B cell (primary cell): ENCODE results near the gene DPYD. TPM values are rescaled to one million over a fixed set of nuclear protein-coding genes. Genes with fewer than 3 reads are reported as not detected.

Experiments
- ATAC-seq: fragments of 200-7000 bp; cut with Tn5 transposase; one replicate; pipeline ENCODE4 v1.10.0; 2021; ENCODE audit warnings: low read depth, mild to moderate bottlenecking, moderate number of reproducible peaks, moderate library complexity
- CTCF ChIA-PET: fragments of 350-600 bp; sonication (Branson Sonifier 250); formaldehyde crosslinking; loops from one replicate; lab custom pipeline; 2021; ENCODE audit warnings: antibody characterized with exemption, inconsistent platforms; lab: Charles Lee
- POLR2A ChIA-PET: fragments of 350-600 bp; sonication (Branson Sonifier 250); formaldehyde crosslinking; loops from one replicate; lab custom pipeline; 2021; ENCODE audit warnings: antibody characterized with exemption; lab: Charles Lee
- DNase-seq: peaks from one replicate; pipeline ENCODE4 v3.0.0; 2013
- H2AFZ ChIP-seq: 2 replicates; pipeline ENCODE4 v1.6.1; 2012; ENCODE audit warnings: mild to moderate bottlenecking, low read depth, low read length; ENCODE audit not compliant: insufficient read depth, poor library complexity, severe bottlenecking
- H3K27ac ChIP-seq, 2 donors: 1 replicate in 1 of 2; 2 replicates in 1 of 2; pipeline ENCODE4 v1.5.1; 2012 to 2013; ENCODE audit warnings: low read length in 2 of 2, mild to moderate bottlenecking in 2 of 2, moderate library complexity in 1 of 2
- H3K27me3 ChIP-seq, 4 experiments: fragments of 200-600 bp in 1 of 4; sonication (generic) in 1 of 4; replicated peaks in 1 of 4; 1 replicate in 2 of 4; 2 replicates in 2 of 4; pipeline versions ENCODE4 v1.6.1 to v1.7.0; 2013 to 2016; ENCODE audit warnings: low read length in 3 of 4, mild to moderate bottlenecking in 2 of 4, mixed read lengths in 1 of 4, moderate library complexity in 1 of 4; ENCODE audit not compliant: insufficient read depth in 4 of 4, control insufficient read depth in 3 of 4; ENCODE audit errors: control extremely low read depth in 1 of 4
- H3K36me3 ChIP-seq, 2 experiments: replicated peaks in 1 of 2; 1 replicate in 1 of 2; 2 replicates in 1 of 2; pipeline versions ENCODE4 v1.6.1 to v1.7.1; 2013; ENCODE audit warnings: low read length in 1 of 2; ENCODE audit not compliant: insufficient read depth in 2 of 2, control insufficient read depth in 1 of 2; ENCODE audit errors: control extremely low read depth in 1 of 2, extremely low read depth in 1 of 2
- H3K4me1 ChIP-seq, 2 donors: fragments of 200-600 bp in 1 of 2; sonication (generic) in 1 of 2; 1 replicate in 1 of 2; 2 replicates in 1 of 2; pipeline versions ENCODE4 v1.5.1 to v1.6.1; 2013 to 2017; ENCODE audit warnings: low read length in 2 of 2; ENCODE audit not compliant: control insufficient read depth in 2 of 2, insufficient read depth in 2 of 2
- H3K4me2 ChIP-seq: replicated peaks from 2 replicates; pipeline ENCODE3; 2012; ENCODE audit warnings: mild to moderate bottlenecking, low read depth, low read length; ENCODE audit not compliant: poor library complexity, severe bottlenecking
- H3K4me3 ChIP-seq, 5 experiments: fragments of 200-600 bp in 1 of 5; sonication (generic) in 1 of 5; 1 replicate in 3 of 5; 2 replicates in 2 of 5; pipeline versions ENCODE4 v1.5.1 to v1.7.0; 2011 to 2016; ENCODE audit warnings: low read length in 4 of 5, mild to moderate bottlenecking in 4 of 5, low read depth in 2 of 5, control low read depth in 1 of 5, moderate library complexity in 1 of 5; ENCODE audit not compliant: insufficient read depth in 1 of 5; ENCODE audit errors: control extremely low read depth in 1 of 5, extremely low read depth in 1 of 5
- H3K79me2 ChIP-seq: fragments of 200-600 bp; sonication (generic); one replicate; pipeline ENCODE4 v1.6.0; 2016; ENCODE audit warnings: low read length; ENCODE audit not compliant: control insufficient read depth, insufficient read depth
- H3K9ac ChIP-seq: fragments of 200-600 bp; sonication (generic); 2 replicates; pipeline ENCODE4 v1.6.1; 2017; ENCODE audit warnings: mild to moderate bottlenecking, low read length, moderate library complexity
- H3K9me3 ChIP-seq, 3 donors: one replicate each; pipeline versions ENCODE4 v1.6.1 to v1.7.1; 2013; ENCODE audit warnings: low read length in 2 of 3; ENCODE audit not compliant: control insufficient read depth in 2 of 3, insufficient read depth in 1 of 3; ENCODE audit errors: control extremely low read depth in 1 of 3
- H4K20me1 ChIP-seq: 2 replicates; pipeline ENCODE4 v1.6.0; 2012; ENCODE audit warnings: mild to moderate bottlenecking, low read length; ENCODE audit not compliant: insufficient read depth, control insufficient read depth, poor library complexity, severe bottlenecking
- H3K27ac Mint-ChIP-seq: one replicate; pipeline ENCODE4 v1.8.0; 2021; ENCODE audit warnings: mixed read lengths
- H3K27me3 Mint-ChIP-seq: one replicate; pipeline ENCODE4 v1.8.0; 2021; ENCODE audit warnings: mixed read lengths
- H3K4me1 Mint-ChIP-seq: one replicate; pipeline ENCODE4 v1.8.0; 2021; ENCODE audit warnings: mixed read lengths
- H3K4me3 Mint-ChIP-seq: one replicate; pipeline ENCODE4 v1.8.0; 2021; ENCODE audit warnings: mixed read lengths
- H3K9me3 Mint-ChIP-seq: one replicate; pipeline ENCODE4 v1.8.0; 2022; ENCODE audit warnings: mixed read lengths; ENCODE audit not compliant: insufficient read depth
- CTCF ChIP-seq: fragments of 200-600 bp; IDR thresholded peaks from one replicate; pipeline ENCODE4 v1.8.0; 2022; ENCODE audit warnings: antibody characterized with exemption, mild to moderate bottlenecking
- EZH2 ChIP-seq: IDR thresholded peaks from 2 replicates; pipeline ENCODE4 v1.6.1; 2012; ENCODE audit warnings: borderline replicate concordance, low read depth, mild to moderate bottlenecking, moderate library complexity, low read length; ENCODE audit not compliant: insufficient read depth, poor library complexity, severe bottlenecking
- WGBS: methylation state at CpG from one replicate; pipeline ENCODE4 v1.1.5; 2013; ENCODE audit warnings: missing lambda C conversion rate; ENCODE audit not compliant: insufficient coverage; 5-methylcytosine and 5-hydroxymethylcytosine counted together
- intact Hi-C: fragments of 100-400 bp; cut with micrococcal nuclease; formaldehyde crosslinking; loops from one replicate; pipeline ENCODE4 v1.10.0; 2022
- polyA plus RNA-seq: library from polyadenylated mRNA; depleted of rRNA; stranded (reverse); fragments of >200 nt; gene quantifications from 2 replicates; pipeline ENCODE4 v1.2.3, GENCODE V29; 2012
- total RNA-seq, 2 donors: library from RNA; stranded (reverse); fragments of 120-200 nt in 1 of 2; gene quantifications; 1 replicate in 1 of 2; 2 replicates in 1 of 2; pipeline versions ENCODE4 v1.2.3 to v1.2.4, GENCODE V29; 2013 to 2022

Gene DPYD
- total and polyA plus RNA-seq, 2 donors (not counting 1 experiment from before 2014, with no cell fraction given), result 4.2 to 19.0 TPM

GRCh38 chr1:97245682-97246081 lies 675.2 kb downstream of the DPYD start:
- Histone ChIP-seq H2AFZ (no peak overlapping the region), H3K27ac (no peak overlapping the region), H4K20me1 (no peaks in the 10 kb centered on the region), H3K4me1 (no peaks in the 10 kb centered on the region), H3K27me3 (no peaks in the 10 kb centered on the region), H3K4me2 (no peak overlapping the region), H3K4me3 (no peak overlapping the region), H3K36me3 (no peaks in the 10 kb centered on the region), H3K79me2 (no peaks in the 10 kb centered on the region), H3K9ac (no peak overlapping the region), H3K9me3 (peaks cover 0 to 1% (median 0%) of the 10 kb centered on the region in 3 donors)
- Mint-ChIP-seq H3K27me3 (no peaks in the 10 kb centered on the region), H3K9me3 (no peaks in the 10 kb centered on the region), H3K27ac (no peak overlapping the region), H3K4me3 (no peak overlapping the region), H3K4me1 (no peaks in the 10 kb centered on the region)
- 0% methylated on average over 1 of the region's 1 CpG for WGBS
- no peak for ATAC-seq
- no peak for TF ChIP-seq CTCF
- TF ChIP-seq EZH2, result no peak
- ChIA-PET POLR2A (no interaction called here), CTCF (no interaction called here)
- intact Hi-C loops, result no loop called here
- no peak for DNase-seq

GRCh38 chr1:97245026-97245425 lies 675.8 kb downstream of the DPYD start:
- Histone ChIP-seq H2AFZ (no peak overlapping the region), H4K20me1 (no peaks in the 10 kb centered on the region), H3K36me3 (no peaks in the 10 kb centered on the region), H3K4me1 (no peaks in the 10 kb centered on the region), H3K27ac (no peak overlapping the region), H3K9me3 (peaks cover 0 to 1% (median 0%) of the 10 kb centered on the region in 3 donors), H3K4me2 (no peak overlapping the region), H3K9ac (no peak overlapping the region), H3K4me3 (no peak overlapping the region), H3K27me3 (no peaks in the 10 kb centered on the region), H3K79me2 (no peaks in the 10 kb centered on the region)
- Mint-ChIP-seq H3K27ac (no peak overlapping the region), H3K9me3 (no peaks in the 10 kb centered on the region), H3K4me3 (no peak overlapping the region), H3K27me3 (no peaks in the 10 kb centered on the region), H3K4me1 (no peaks in the 10 kb centered on the region)
- TF ChIP-seq EZH2, result no peak
- TF ChIP-seq CTCF, result no peak
- ChIA-PET CTCF (no interaction called here), POLR2A (no interaction called here)
- ATAC-seq (no peak), DNase-seq (no peak)
- WGBS, result no CpG with 5 or more reads among the region's 4 CpGs
- intact Hi-C loops, result no loop called here
